HepG2 (cell line): Measurements from ENCODE around the gene LSM14B. TPM values are rescaled to one million over a fixed set of nuclear protein-coding genes. Genes with fewer than 3 reads are reported as not detected.

ENCODE experiments used
- CBX2 ChIP-seq, 2 experiments: fragments of 200-600 bp in 1 of 2; sonication (generic); formaldehyde crosslinking in 1 of 2; IDR thresholded peaks; 2 replicates each; pipeline versions ENCODE4 v1.7.0 to v1.8.1; 2018 to 2022; ENCODE audit warnings: low read depth in 2 of 2, low read length in 1 of 2, mild to moderate bottlenecking in 1 of 2, missing genetic modification reagents in 1 of 2
- CC2D1A ChIP-seq: sonication (generic); formaldehyde crosslinking; IDR thresholded peaks from 2 replicates; pipeline ENCODE4 v1.8.1; 2023; ENCODE audit warnings: mild to moderate bottlenecking, missing genetic modification reagents
- CCDC6 ChIP-seq: sonication (generic); formaldehyde crosslinking; IDR thresholded peaks from 2 replicates; pipeline ENCODE4 v1.8.1; 2022; ENCODE audit warnings: mild to moderate bottlenecking, missing genetic modification reagents, moderate library complexity
- FLYWCH1 ChIP-seq: sonication (generic); formaldehyde crosslinking; IDR thresholded peaks from 2 replicates; pipeline ENCODE4 v1.8.1; 2023; ENCODE audit warnings: mild to moderate bottlenecking, missing genetic modification reagents
- FOXK2 ChIP-seq: fragments of 450-650 bp; IDR thresholded peaks from 2 replicates; pipeline ENCODE4 v1.6.1; 2016
- HOXA3 ChIP-seq: sonication (generic); formaldehyde crosslinking; IDR thresholded peaks from 2 replicates; pipeline ENCODE4 v1.5.0; 2020; ENCODE audit warnings: missing genetic modification reagents
- IKZF4 ChIP-seq: sonication (generic); formaldehyde crosslinking; IDR thresholded peaks from 2 replicates; pipeline ENCODE4 v1.5.1; 2020; ENCODE audit warnings: borderline replicate concordance, mild to moderate bottlenecking, low read depth, missing genetic modification reagents; ENCODE audit errors: not compliant biosample characterization
- KAT7 ChIP-seq: IDR thresholded peaks from 2 replicates; pipeline ENCODE4 v1.6.1; 2018; ENCODE audit warnings: borderline replicate concordance, missing compliant biosample characterization
- KDM6A ChIP-seq: IDR thresholded peaks from 2 replicates; pipeline ENCODE4 v1.6.1; 2016; ENCODE audit warnings: low read depth
- SMARCC2 ChIP-seq: fragments of 450-650 bp; IDR thresholded peaks from 2 replicates; pipeline ENCODE4 v1.6.1; 2017; ENCODE audit warnings: antibody characterized with exemption, mild to moderate bottlenecking
- SYNCRIP ChIP-seq: fragments of 200-400 bp; formaldehyde crosslinking; IDR thresholded peaks from 2 replicates; pipeline ENCODE4 v1.6.1; 2018; ENCODE audit warnings: mild to moderate bottlenecking, low read depth, low read length; ENCODE audit not compliant: insufficient read depth
- ZBTB42 ChIP-seq: sonication (generic); formaldehyde crosslinking; IDR thresholded peaks from 2 replicates; pipeline ENCODE4 v1.5.0; 2020; ENCODE audit warnings: mild to moderate bottlenecking, missing genetic modification reagents
- ZFP90 ChIP-seq: sonication (generic); formaldehyde crosslinking; IDR thresholded peaks from 2 replicates; pipeline ENCODE4 v1.8.0; 2022; ENCODE audit warnings: missing genetic modification reagents, mild to moderate bottlenecking, inconsistent platforms, borderline replicate concordance
- ZNF644 ChIP-seq: IDR thresholded peaks from 2 replicates; pipeline ENCODE4 v1.6.1; 2016; ENCODE audit warnings: low read depth
- ZNF720 ChIP-seq: sonication (generic); formaldehyde crosslinking; IDR thresholded peaks from 2 replicates; pipeline ENCODE4 v1.4.0; 2020; ENCODE audit warnings: missing genetic modification reagents
- ZNF781 ChIP-seq: sonication (generic); formaldehyde crosslinking; IDR thresholded peaks from 2 replicates; pipeline ENCODE4 v1.5.1; 2020; ENCODE audit warnings: borderline replicate concordance, mild to moderate bottlenecking, missing genetic modification reagents; ENCODE audit errors: not compliant biosample characterization
- polyA plus RNA-seq, 8 experiments: library from polyadenylated mRNA; depleted of rRNA in 3 of 8; stranded (reverse) in 7 of 8; unstranded in 1 of 8; fragments of >200 nt; fragmentation: Illumina TruSeq in 4 of 8; extraction: Trizol in 4 of 8; gene quantifications; 2 replicates each; pipeline versions ENCODE4 v1.2.1 to v1.2.3, GENCODE V29; 2011 to 2016; ENCODE audit warnings: low read depth in 4 of 8, missing spikeins in 1 of 8, mixed read lengths in 1 of 8; ENCODE audit not compliant: insufficient read depth in 1 of 8
- total RNA-seq, 5 experiments: library from RNA; depleted of rRNA; stranded (reverse); fragments of >200 nt; fragmentation: Illumina TruSeq; extraction: Trizol; gene quantifications; 2 replicates each; pipeline ENCODE4 v1.2.3, GENCODE V29; 2016; ENCODE audit warnings: low read depth in 1 of 5
- TF ChIP-seq, protein P1 (sequence below): sonication (generic); formaldehyde crosslinking; IDR thresholded peaks from 2 replicates; pipeline ENCODE4 v1.4.0; 2020; ENCODE audit warnings: mild to moderate bottlenecking, missing genetic modification reagents
- TF ChIP-seq, protein P2 (sequence below): sonication (generic); formaldehyde crosslinking; IDR thresholded peaks from 2 replicates; pipeline ENCODE4 v1.5.0; 2020; ENCODE audit warnings: mild to moderate bottlenecking, missing genetic modification reagents
- TF ChIP-seq, protein P3 (sequence below): IDR thresholded peaks from 2 replicates; pipeline ENCODE4 v1.6.1; 2012; ENCODE audit warnings: low read length, improper control_type of control experiment
- TF ChIP-seq, protein P4 (sequence below): IDR thresholded peaks from 2 replicates; pipeline ENCODE4 v1.6.1; 2012; ENCODE audit warnings: low read depth, low read length, improper control_type of control experiment
- TF ChIP-seq, protein P5 (sequence below): sonication (generic); formaldehyde crosslinking; IDR thresholded peaks from 2 replicates; pipeline ENCODE4 v1.5.0; 2020; ENCODE audit warnings: missing genetic modification reagents

LSM14B gene
- total and polyA plus RNA-seq, 2 of the 13 experiments (the other 11 are each of a cell fraction or from before 2014, with no cell fraction given) = 43.3 to 79.2 TPM

DNA sequence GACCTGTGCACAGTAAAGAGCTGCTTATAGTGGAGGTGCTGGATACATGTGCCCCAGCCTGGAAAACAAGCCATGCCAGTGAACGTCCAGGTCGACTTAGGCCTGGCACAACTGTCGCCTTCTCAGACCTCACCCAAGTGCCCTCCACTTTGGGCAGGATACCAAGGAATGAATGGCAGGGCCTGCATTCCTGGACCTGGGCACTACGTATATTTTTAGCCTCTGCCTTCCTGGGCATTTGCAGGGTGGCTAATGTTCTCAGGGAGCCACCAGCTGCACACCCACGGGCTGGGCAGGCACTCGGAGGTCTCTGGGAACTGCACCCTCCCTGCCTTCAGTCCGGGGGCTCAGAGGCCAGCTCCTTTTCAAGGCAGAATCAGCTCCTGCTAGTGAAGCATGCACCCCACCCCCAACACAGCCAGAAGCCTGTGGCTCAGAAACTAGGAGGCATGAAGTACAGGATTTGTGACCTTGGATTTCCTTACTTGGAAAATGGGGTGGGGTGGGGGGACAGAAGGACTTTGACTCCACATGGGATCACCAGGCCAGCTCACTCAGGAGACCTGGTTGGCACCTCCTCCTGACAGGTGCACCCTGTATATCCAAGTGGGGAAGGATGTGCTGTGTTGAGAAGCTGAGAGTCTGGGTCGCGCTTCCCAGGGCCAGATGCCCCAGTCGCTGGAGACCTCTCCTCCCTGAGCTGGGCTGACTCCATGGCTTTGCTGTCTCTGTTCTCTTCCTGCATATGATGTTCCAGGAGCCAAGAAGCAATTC is 2.5 kb upstream of the LSM14B start (continued):
- no peak for TF ChIP-seq ZNF720 (CRISPR knock-in tag)
- TF ChIP-seq, protein P1, sequence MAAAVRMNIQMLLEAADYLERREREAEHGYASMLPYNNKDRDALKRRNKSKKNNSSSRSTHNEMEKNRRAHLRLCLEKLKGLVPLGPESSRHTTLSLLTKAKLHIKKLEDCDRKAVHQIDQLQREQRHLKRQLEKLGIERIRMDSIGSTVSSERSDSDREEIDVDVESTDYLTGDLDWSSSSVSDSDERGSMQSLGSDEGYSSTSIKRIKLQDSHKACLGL (CRISPR knock-in tag) = no peak
- TF ChIP-seq IKZF4 (CRISPR knock-in tag) = no peak
- no peak for TF ChIP-seq SMARCC2
- no peak for TF ChIP-seq SYNCRIP
- no peak for TF ChIP-seq CCDC6 (CRISPR knock-in tag)
- TF ChIP-seq ZFP90 (CRISPR knock-in tag) = peak; percentile 57; the same call in 1 of the 2 replicates
- TF ChIP-seq, protein P2, sequence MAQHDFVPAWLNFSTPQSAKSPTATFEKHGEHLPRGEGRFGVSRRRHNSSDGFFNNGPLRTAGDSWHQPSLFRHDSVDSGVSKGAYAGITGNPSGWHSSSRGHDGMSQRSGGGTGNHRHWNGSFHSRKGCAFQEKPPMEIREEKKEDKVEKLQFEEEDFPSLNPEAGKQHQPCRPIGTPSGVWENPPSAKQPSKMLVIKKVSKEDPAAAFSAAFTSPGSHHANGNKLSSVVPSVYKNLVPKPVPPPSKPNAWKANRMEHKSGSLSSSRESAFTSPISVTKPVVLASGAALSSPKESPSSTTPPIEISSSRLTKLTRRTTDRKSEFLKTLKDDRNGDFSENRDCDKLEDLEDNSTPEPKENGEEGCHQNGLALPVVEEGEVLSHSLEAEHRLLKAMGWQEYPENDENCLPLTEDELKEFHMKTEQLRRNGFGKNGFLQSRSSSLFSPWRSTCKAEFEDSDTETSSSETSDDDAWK (CRISPR knock-in tag) = no peak
- no peak for TF ChIP-seq ZNF781 (CRISPR knock-in tag)
- peak; percentile 61 for TF ChIP-seq ZNF644
- peak; percentile 52; the same call in 1 of the 2 replicates for TF ChIP-seq HOXA3 (CRISPR knock-in tag)
- TF ChIP-seq, protein P3, sequence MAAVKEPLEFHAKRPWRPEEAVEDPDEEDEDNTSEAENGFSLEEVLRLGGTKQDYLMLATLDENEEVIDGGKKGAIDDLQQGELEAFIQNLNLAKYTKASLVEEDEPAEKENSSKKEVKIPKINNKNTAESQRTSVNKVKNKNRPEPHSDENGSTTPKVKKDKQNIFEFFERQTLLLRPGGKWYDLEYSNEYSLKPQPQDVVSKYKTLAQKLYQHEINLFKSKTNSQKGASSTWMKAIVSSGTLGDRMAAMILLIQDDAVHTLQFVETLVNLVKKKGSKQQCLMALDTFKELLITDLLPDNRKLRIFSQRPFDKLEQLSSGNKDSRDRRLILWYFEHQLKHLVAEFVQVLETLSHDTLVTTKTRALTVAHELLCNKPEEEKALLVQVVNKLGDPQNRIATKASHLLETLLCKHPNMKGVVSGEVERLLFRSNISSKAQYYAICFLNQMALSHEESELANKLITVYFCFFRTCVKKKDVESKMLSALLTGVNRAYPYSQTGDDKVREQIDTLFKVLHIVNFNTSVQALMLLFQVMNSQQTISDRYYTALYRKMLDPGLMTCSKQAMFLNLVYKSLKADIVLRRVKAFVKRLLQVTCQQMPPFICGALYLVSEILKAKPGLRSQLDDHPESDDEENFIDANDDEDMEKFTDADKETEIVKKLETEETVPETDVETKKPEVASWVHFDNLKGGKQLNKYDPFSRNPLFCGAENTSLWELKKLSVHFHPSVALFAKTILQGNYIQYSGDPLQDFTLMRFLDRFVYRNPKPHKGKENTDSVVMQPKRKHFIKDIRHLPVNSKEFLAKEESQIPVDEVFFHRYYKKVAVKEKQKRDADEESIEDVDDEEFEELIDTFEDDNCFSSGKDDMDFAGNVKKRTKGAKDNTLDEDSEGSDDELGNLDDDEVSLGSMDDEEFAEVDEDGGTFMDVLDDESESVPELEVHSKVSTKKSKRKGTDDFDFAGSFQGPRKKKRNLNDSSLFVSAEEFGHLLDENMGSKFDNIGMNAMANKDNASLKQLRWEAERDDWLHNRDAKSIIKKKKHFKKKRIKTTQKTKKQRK = no peak
- TF ChIP-seq FLYWCH1 = no peak
- TF ChIP-seq CBX2 (IDR thresholded peaks at IDR 0.05; ENCODE audit: low read depth, low read length) = no peak
- no peak for TF ChIP-seq CBX2 (CRISPR knock-in tag; IDR thresholded peaks at IDR 0.05; ENCODE audit: low read depth)
- TF ChIP-seq KAT7 (CRISPR knock-in tag) = no peak
- TF ChIP-seq FOXK2 = peak; percentile 7; the same call in 1 of the 2 replicates
- TF ChIP-seq, protein P4, sequence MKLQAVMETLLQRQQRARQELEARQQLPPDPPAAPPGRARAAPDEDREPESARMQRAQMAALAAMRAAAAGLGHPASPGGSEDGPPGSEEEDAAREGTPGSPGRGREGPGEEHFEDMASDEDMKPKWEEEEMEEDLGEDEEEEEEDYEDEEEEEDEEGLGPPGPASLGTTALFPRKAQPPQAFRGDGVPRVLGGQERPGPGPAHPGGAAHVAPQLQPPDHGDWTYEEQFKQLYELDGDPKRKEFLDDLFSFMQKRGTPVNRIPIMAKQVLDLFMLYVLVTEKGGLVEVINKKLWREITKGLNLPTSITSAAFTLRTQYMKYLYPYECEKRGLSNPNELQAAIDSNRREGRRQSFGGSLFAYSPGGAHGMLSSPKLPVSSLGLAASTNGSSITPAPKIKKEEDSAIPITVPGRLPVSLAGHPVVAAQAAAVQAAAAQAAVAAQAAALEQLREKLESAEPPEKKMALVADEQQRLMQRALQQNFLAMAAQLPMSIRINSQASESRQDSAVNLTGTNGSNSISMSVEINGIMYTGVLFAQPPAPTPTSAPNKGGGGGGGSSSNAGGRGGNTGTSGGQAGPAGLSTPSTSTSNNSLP = peak; percentile 5; the same call in 1 of the 2 replicates
- peak; percentile 78 for TF ChIP-seq KDM6A (CRISPR knock-in tag)
- TF ChIP-seq ZBTB42 (CRISPR knock-in tag) = no peak; the same call in 1 of the 2 replicates
- no peak for TF ChIP-seq CC2D1A
- TF ChIP-seq, protein P5, sequence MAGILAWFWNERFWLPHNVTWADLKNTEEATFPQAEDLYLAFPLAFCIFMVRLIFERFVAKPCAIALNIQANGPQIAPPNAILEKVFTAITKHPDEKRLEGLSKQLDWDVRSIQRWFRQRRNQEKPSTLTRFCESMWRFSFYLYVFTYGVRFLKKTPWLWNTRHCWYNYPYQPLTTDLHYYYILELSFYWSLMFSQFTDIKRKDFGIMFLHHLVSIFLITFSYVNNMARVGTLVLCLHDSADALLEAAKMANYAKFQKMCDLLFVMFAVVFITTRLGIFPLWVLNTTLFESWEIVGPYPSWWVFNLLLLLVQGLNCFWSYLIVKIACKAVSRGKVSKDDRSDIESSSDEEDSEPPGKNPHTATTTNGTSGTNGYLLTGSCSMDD (CRISPR knock-in tag) = no peak
